Transverse colon (tissue), 3 donors: ENCODE data around the gene LRRC7.

Source experiments
- POLR2A ChIP-seq: fragments of 450-650 bp; IDR thresholded peaks from one replicate; pipeline ENCODE4 v1.6.1; 2016; ENCODE audit warnings: antibody characterized with exemption, mild to moderate bottlenecking, moderate library complexity
- TF ChIP-seq, protein P1 (sequence below), 5 experiments: fragments of 200-600 bp in 3 of 5; fragments of 450-650 bp in 2 of 5; sonication (generic) in 3 of 5; IDR thresholded peaks; 1 replicate in 2 of 5; 2 replicates in 3 of 5; pipeline ENCODE4 v1.5.1; 2016 to 2017; ENCODE audit warnings: antibody characterized with exemption in 5 of 5, inconsistent platforms in 3 of 5, mild to moderate bottlenecking in 2 of 5, moderate library complexity in 1 of 5

DNA sequence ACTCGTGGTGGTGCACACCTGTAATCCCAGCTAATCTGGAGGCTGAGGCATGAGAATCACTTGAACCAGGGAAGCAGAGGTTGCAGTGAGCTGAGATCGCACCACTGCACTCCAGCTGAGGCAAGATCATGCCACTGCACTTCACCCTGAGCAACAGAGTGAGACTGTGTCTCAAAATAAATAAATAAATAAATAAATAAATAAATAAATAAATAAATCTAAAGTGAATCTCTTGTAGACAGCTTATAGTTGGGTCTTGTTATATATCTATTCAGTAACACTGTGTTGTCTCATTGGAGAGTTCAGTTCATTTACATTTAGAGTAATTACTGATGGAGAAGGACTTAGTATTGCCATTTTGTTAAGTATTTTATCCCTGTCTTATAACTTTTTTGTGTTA, 379.2 kb downstream of the LRRC7 start:
- TF ChIP-seq POLR2A, result no peak
- TF ChIP-seq, protein P1, sequence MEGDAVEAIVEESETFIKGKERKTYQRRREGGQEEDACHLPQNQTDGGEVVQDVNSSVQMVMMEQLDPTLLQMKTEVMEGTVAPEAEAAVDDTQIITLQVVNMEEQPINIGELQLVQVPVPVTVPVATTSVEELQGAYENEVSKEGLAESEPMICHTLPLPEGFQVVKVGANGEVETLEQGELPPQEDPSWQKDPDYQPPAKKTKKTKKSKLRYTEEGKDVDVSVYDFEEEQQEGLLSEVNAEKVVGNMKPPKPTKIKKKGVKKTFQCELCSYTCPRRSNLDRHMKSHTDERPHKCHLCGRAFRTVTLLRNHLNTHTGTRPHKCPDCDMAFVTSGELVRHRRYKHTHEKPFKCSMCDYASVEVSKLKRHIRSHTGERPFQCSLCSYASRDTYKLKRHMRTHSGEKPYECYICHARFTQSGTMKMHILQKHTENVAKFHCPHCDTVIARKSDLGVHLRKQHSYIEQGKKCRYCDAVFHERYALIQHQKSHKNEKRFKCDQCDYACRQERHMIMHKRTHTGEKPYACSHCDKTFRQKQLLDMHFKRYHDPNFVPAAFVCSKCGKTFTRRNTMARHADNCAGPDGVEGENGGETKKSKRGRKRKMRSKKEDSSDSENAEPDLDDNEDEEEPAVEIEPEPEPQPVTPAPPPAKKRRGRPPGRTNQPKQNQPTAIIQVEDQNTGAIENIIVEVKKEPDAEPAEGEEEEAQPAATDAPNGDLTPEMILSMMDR (IDR thresholded peaks at IDR 0.05), result no peak
